ENCODE results near the gene GNG10.

The GNG10 gene

DNA sequence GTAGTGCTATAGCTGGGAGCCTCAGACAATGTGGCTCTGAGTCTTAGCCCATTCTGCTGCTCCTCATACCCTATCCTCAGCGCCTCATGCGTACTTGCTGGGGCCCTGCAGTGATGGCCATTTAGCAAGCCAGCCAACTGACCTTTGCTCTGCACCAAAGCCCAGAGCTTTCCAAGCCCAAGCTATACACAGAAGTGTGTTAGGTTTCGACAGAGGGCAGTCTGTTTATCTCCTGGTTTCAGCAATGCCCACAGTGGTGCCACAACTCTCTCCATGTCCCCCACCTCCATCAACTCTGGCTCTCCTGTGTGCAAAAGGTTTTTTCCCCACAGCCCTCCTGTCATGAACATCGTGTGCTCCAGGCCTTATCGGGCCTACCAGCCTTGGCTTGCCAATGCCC, 16.9 kb downstream of the GNG10 start:
- DNase-seq (ENCODE audit: low spot score) = no peak
- in situ Hi-C loops (cut with MboI; ENCODE audit: low sequenced_read_pairs, unreplicated experiment) = no loop called here

DNA sequence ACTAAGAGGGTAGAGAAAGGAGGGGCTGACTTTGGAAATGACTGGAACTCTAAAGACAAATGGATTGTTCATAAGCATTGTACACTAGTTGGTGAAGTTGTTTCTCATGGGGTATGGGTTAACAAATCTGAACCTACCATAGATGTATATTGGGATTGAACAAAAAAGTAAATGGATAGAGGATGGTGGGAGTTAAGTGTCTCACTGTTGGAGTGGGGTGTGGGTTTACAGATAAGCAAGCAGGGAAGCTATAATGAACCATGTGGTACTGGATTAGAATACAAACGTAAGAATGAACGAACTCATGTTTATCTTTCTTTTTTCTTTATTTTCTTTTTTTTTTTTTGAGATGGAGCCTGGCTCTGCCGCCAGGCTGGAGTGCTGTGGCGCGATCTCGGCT, 17.8 kb downstream of the GNG10 start:
- in situ Hi-C loops (cut with MboI; ENCODE audit: low sequenced_read_pairs, unreplicated experiment) = no loop called here
- no peak for DNase-seq (ENCODE audit: low spot score)
- TF ChIP-seq, protein P1, sequence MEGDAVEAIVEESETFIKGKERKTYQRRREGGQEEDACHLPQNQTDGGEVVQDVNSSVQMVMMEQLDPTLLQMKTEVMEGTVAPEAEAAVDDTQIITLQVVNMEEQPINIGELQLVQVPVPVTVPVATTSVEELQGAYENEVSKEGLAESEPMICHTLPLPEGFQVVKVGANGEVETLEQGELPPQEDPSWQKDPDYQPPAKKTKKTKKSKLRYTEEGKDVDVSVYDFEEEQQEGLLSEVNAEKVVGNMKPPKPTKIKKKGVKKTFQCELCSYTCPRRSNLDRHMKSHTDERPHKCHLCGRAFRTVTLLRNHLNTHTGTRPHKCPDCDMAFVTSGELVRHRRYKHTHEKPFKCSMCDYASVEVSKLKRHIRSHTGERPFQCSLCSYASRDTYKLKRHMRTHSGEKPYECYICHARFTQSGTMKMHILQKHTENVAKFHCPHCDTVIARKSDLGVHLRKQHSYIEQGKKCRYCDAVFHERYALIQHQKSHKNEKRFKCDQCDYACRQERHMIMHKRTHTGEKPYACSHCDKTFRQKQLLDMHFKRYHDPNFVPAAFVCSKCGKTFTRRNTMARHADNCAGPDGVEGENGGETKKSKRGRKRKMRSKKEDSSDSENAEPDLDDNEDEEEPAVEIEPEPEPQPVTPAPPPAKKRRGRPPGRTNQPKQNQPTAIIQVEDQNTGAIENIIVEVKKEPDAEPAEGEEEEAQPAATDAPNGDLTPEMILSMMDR (IDR thresholded peaks at IDR 0.05; ENCODE audit: borderline replicate concordance, control extremely low read depth, extremely low read depth, insufficient read depth, missing control alignments) = no peak

More for the DNA sequence above, 16.9 kb downstream of the GNG10 start:
- TF ChIP-seq, protein P1 (IDR thresholded peaks at IDR 0.05; ENCODE audit: borderline replicate concordance, control extremely low read depth, extremely low read depth, insufficient read depth, missing control alignments) = no peak

- no peak for DNase-seq (ENCODE audit: low spot score)
- in situ Hi-C loops (cut with MboI; ENCODE audit: low sequenced_read_pairs, unreplicated experiment) = no loop called here
- TF ChIP-seq, protein P1 (IDR thresholded peaks at IDR 0.05; ENCODE audit: borderline replicate concordance, control extremely low read depth, extremely low read depth, insufficient read depth, missing control alignments) = no peak
Measured at GRCh38 chr9:111683392-111683791, 22.0 kb downstream of the GNG10 start.

GRCh38 chr9:111691672-111692329, 30.4 kb downstream of the GNG10 start:
- TF ChIP-seq, protein P1 (IDR thresholded peaks at IDR 0.05; ENCODE audit: borderline replicate concordance, control extremely low read depth, extremely low read depth, insufficient read depth, missing control alignments) = no peak
- DNase-seq (ENCODE audit: low spot score) = peak; percentile 16
- in situ Hi-C loops (cut with MboI; ENCODE audit: low sequenced_read_pairs, unreplicated experiment) = no loop called here

DNA sequence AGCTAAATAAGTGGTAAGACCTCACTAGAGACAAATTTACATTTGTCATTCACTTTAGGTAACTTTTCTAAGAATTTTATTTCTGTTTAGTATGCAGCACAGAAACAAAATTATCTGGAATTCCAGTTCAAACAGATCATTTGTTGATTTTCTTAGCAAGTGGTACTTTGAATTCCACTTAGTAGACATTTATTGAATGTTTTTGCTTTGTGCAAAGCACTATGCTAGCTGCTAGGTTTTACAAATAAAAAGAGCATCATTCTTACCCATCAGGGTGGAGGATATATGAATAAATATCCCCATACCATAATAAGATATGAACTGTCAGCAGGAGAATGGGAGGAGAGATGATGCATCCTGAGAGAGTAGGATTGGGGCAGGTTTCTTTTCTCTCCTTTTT, 35.4 kb downstream of the GNG10 start:
- in situ Hi-C loops (cut with MboI; ENCODE audit: low sequenced_read_pairs, unreplicated experiment) = no loop called here
- no peak for DNase-seq (ENCODE audit: low spot score)
- TF ChIP-seq, protein P1 (IDR thresholded peaks at IDR 0.05; ENCODE audit: borderline replicate concordance, control extremely low read depth, extremely low read depth, insufficient read depth, missing control alignments) = no peak

DNA sequence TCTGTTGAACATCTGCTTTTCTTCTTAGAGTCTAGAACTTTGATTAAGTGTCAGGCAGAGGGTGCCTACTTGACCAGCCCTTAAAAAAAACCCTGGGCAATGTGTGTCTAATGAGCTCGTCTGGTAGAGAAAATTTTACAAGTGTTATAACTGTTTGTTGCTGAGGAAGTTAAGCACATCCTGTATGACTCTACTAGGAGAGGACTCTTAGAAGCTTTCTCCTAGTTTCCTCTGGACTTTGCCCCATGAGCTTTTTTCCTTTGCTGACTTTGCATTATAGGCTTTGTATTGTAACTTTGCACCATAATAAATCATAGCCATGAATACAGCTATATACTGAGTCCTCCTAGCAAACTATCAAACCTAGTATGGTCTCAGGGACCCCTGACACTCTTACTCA, 39.4 kb downstream of the GNG10 start:
- in situ Hi-C loops (cut with MboI; ENCODE audit: low sequenced_read_pairs, unreplicated experiment) = no loop called here
- TF ChIP-seq, protein P1 (IDR thresholded peaks at IDR 0.05; ENCODE audit: borderline replicate concordance, control extremely low read depth, extremely low read depth, insufficient read depth, missing control alignments) = no peak

More for the DNA sequence above, 39.4 kb downstream of the GNG10 start:
- DNase-seq (ENCODE audit: low spot score) = no peak

Data from GM13976 (cell line).